ENCODE results near the gene RETREG2.

GRCh38 chr2:219172231-219173154, 5.6 kb upstream of the RETREG2 start:
- no peak for TF ChIP-seq POLR2AphosphoS5 (IDR thresholded peaks at IDR 0.05; ENCODE audit: low read depth, low read length)
- no peak for TF ChIP-seq POLR2A (IDR thresholded peaks at IDR 0.05; ENCODE audit: low read depth, low read length)
- TF ChIP-seq POU2F2 (IDR thresholded peaks at IDR 0.05; ENCODE audit: low read depth, low read length): no peak
